Measurements from ENCODE around the gene SMIM44.

Gene SMIM44

GRCh38 chr19:3499738-3500428 lies 16.6 kb upstream of the SMIM44 start:
- DNase-seq, result no peak

- DNase-seq, result no peak
Observed at GRCh38 chr19:3497757-3498520, 14.7 kb upstream of the SMIM44 start.

GRCh38 chr19:3496392-3497273 lies 13.4 kb upstream of the SMIM44 start:
- no peak for DNase-seq

GRCh38 chr19:3494559-3494958 lies 11.3 kb upstream of the SMIM44 start:
- no peak for DNase-seq

- DNase-seq, result peak; percentile 93 to 96
Observed at GRCh38 chr19:3494051-3494450, 10.8 kb upstream of the SMIM44 start.

- DNase-seq, result no peak
Observed at GRCh38 chr19:3493651-3494050, 10.4 kb upstream of the SMIM44 start.

GRCh38 chr19:3492919-3493318 lies 9.7 kb upstream of the SMIM44 start:
- no peak for DNase-seq

GRCh38 chr19:3492131-3492839 lies 9.0 kb upstream of the SMIM44 start:
- DNase-seq, result no peak

- no peak for DNase-seq
Observed at GRCh38 chr19:3491396-3492119, 8.3 kb upstream of the SMIM44 start.

- no peak for DNase-seq
Observed at GRCh38 chr19:3482507-3483225, 575 bp downstream of the SMIM44 start.

GRCh38 chr19:3481241-3482090 lies 1.8 kb downstream of the SMIM44 start:
- no peak for DNase-seq

- DNase-seq, result no peak
Observed at GRCh38 chr19:3480383-3481091, 2.7 kb downstream of the SMIM44 start, which contains the start of gene SMIM24. SMIM24 (minus strand) TSS chr19:3480525; CDS start chr19:3480463, 62 bp downstream.

- DNase-seq, result no peak
Observed at GRCh38 chr19:3479834-3480215, 3.4 kb downstream of the SMIM44 start.

- DNase-seq, result no peak
Observed at GRCh38 chr19:3479177-3479833, 3.9 kb downstream of the SMIM44 start.

- DNase-seq, result no peak
Observed at GRCh38 chr19:3478409-3479176, 4.6 kb downstream of the SMIM44 start.

- DNase-seq, result no peak
Observed at GRCh38 chr19:3477951-3478350, 5.3 kb downstream of the SMIM44 start.

GRCh38 chr19:3477506-3477905 lies 5.7 kb downstream of the SMIM44 start:
- DNase-seq, result no peak

GRCh38 chr19:3476830-3477229 lies 6.4 kb downstream of the SMIM44 start:
- DNase-seq, result no peak

Measured in hippocampal formation (tissue), 2 donors.